Measurements from ENCODE around the gene WDR77. TPM values are rescaled to one million over a fixed set of nuclear protein-coding genes. Genes with fewer than 3 reads are reported as not detected.

Gene WDR77
- 10 to 100 TPM; 24.9 to 40.6 TPM for total RNA-seq

GRCh38 chr1:111448918-111449702 lies at the start of gene WDR77, which contains the start of gene ATP5PB:
TSS of gene WDR77 (minus strand) at chr1:111449256. CDS start at chr1:111449169, 87 bp downstream.
TSS of gene ATP5PB (plus strand) at chr1:111449464. CDS start at chr1:111449542, 78 bp downstream.
- TF ChIP-seq CTCF (IDR thresholded peaks at IDR 0.05), result no peak
- Histone ChIP-seq H3K4me1 (ENCODE audit: control insufficient read depth in 1 of 2, low read depth in 2 of 2) (peaks cover 24 to 53% of the 10 kb centered on the region in 2 donors), H3K27me3 (replicated peaks; ENCODE audit: insufficient read depth) (no peaks in the 10 kb centered on the region), H3K27ac (peak within 1 kb of the TSS; percentile 58 to 86), H3K9me3 (no peaks in the 10 kb centered on the region), H3K36me3 (no peaks in the 10 kb centered on the region), H3K4me3 (peak within 1 kb of the TSS; percentile 79)
- ATAC-seq (ENCODE audit: insufficient number of reproducible peaks, low FRiP score, low read depth) (peak; percentile 100), DNase-seq (ENCODE audit: low spot score) (peak; percentile 86)

GRCh38 chr1:111497592-111497991 lies 48.5 kb upstream of the WDR77 start:
- no peaks in the 10 kb centered on the region for H3K36me3 ChIP-seq
- no peaks in the 10 kb centered on the region for H3K9me3 ChIP-seq
- H3K4me1 ChIP-seq (ENCODE audit: control insufficient read depth in 1 of 2, low read depth in 2 of 2), result no peaks in the 10 kb centered on the region
- no peak overlapping the region for H3K4me3 ChIP-seq
- ATAC-seq (ENCODE audit: insufficient number of reproducible peaks, low FRiP score, low read depth) (no peak), DNase-seq (ENCODE audit: low spot score) (no peak)
- TF ChIP-seq CTCF (IDR thresholded peaks at IDR 0.05), result no peak
- H3K27me3 ChIP-seq (replicated peaks; ENCODE audit: insufficient read depth), result no peaks in the 10 kb centered on the region
- no peak overlapping the region for H3K27ac ChIP-seq

- no peak for TF ChIP-seq CTCF (IDR thresholded peaks at IDR 0.05)
- H3K36me3 ChIP-seq, result no peaks in the 10 kb centered on the region
- no peaks in the 10 kb centered on the region for H3K4me1 ChIP-seq (ENCODE audit: control insufficient read depth in 1 of 2, low read depth in 2 of 2)
- DNase-seq (ENCODE audit: low spot score), result no peak
- H3K4me3 ChIP-seq, result no peak overlapping the region
- no peak overlapping the region for H3K27ac ChIP-seq
- no peaks in the 10 kb centered on the region for H3K9me3 ChIP-seq
- H3K27me3 ChIP-seq (replicated peaks; ENCODE audit: insufficient read depth), result no peaks in the 10 kb centered on the region
- no peak for ATAC-seq (ENCODE audit: insufficient number of reproducible peaks, low FRiP score, low read depth)
These were observed 47.3 kb upstream of the WDR77 start for GRCh38 chr1:111496398-111496797.

GRCh38 chr1:111491070-111491469 lies 42.0 kb upstream of the WDR77 start:
- TF ChIP-seq CTCF (IDR thresholded peaks at IDR 0.05), result no peak
- no peaks in the 10 kb centered on the region for H3K9me3 ChIP-seq
- DNase-seq (ENCODE audit: low spot score) (no peak), ATAC-seq (ENCODE audit: insufficient number of reproducible peaks, low FRiP score, low read depth) (no peak)
- peak overlapping the region in 1 of 2 donors; percentile 43 for H3K27ac ChIP-seq
- H3K4me3 ChIP-seq, result no peak overlapping the region
- H3K4me1 ChIP-seq (ENCODE audit: control insufficient read depth in 1 of 2, low read depth in 2 of 2), result no peaks in the 10 kb centered on the region
- H3K36me3 ChIP-seq, result no peaks in the 10 kb centered on the region
- no peaks in the 10 kb centered on the region for H3K27me3 ChIP-seq (replicated peaks; ENCODE audit: insufficient read depth)

GRCh38 chr1:111490220-111490619 lies 41.2 kb upstream of the WDR77 start:
- no peaks in the 10 kb centered on the region for H3K36me3 ChIP-seq
- H3K9me3 ChIP-seq, result no peaks in the 10 kb centered on the region
- DNase-seq (ENCODE audit: low spot score) (no peak), ATAC-seq (ENCODE audit: insufficient number of reproducible peaks, low FRiP score, low read depth) (no peak)
- no peaks in the 10 kb centered on the region for H3K4me1 ChIP-seq (ENCODE audit: control insufficient read depth in 1 of 2, low read depth in 2 of 2)
- peak overlapping the region in 1 of 2 donors; percentile 43 for H3K27ac ChIP-seq
- H3K4me3 ChIP-seq, result no peak overlapping the region
- H3K27me3 ChIP-seq (replicated peaks; ENCODE audit: insufficient read depth), result no peaks in the 10 kb centered on the region
- no peak for TF ChIP-seq CTCF (IDR thresholded peaks at IDR 0.05)

Data from thoracic aorta (tissue), 2 donors.